HepG2 (cell line): ENCODE data around the gene UNG. TPM values are rescaled to one million over a fixed set of nuclear protein-coding genes. Genes with fewer than 3 reads are reported as not detected.

Experiments
- ATAC-seq: fragments of 200-7000 bp; cut with Tn5 transposase; 3 replicates; pipeline ENCODE4 v1.9.1; 2020; ENCODE audit warnings: mild to moderate bottlenecking, moderate library complexity
- BruUV-seq: library from RNA; stranded (reverse); fragments of 400-500 nt; replicated peaks from 2 replicates; lab custom pipeline; 2021; lab: Mats Ljungman, UMichigan
- CTCF ChIA-PET: fragments of 300-600 bp; formaldehyde crosslinking; extraction: SDS; loops from one replicate; lab custom pipeline; 2021; ENCODE audit warnings: low total read pairs, inconsistent platforms, low intra/inter-chr PET ratio; lab: Yijun Ruan, JAX
- POLR2A ChIA-PET: fragments of 350-600 bp; sonication (Branson Sonifier 250); formaldehyde crosslinking; loops from one replicate; lab custom pipeline; 2020; ENCODE audit warnings: antibody characterized with exemption, inconsistent platforms; lab: Yijun Ruan, JAX
- DNase-seq: peaks from one replicate; pipeline ENCODE4 v3.0.0-alpha.2; 2015; ENCODE audit warnings: low spot score
- FAIRE-seq: peaks from 3 replicates; lab custom pipeline; 2011; peaks lifted over from hg19 to GRCh38; lab: Jason Lieb, UNC
- H2AFZ ChIP-seq: one replicate; pipeline ENCODE4 v1.6.1; 2011; ENCODE audit warnings: low read length, inconsistent platforms
- H3K27ac ChIP-seq: fragments of 300-600 bp; 3 replicates; pipeline ENCODE4 v1.8.0; 2011; ENCODE audit warnings: mixed run types, mild to moderate bottlenecking, mixed read lengths, low read length, inconsistent platforms; ENCODE audit not compliant: insufficient read depth; ENCODE audit errors: extremely low read length
- H3K27me3 ChIP-seq, 2 experiments: fragments of 200-600 bp in 1 of 2; 2 replicates in 1 of 2; 3 replicates in 1 of 2; pipeline versions ENCODE4 v1.6.0 to v1.8.0; 2011; ENCODE audit warnings: low read length in 2 of 2, mild to moderate bottlenecking in 2 of 2, moderate library complexity in 2 of 2, inconsistent platforms in 1 of 2; ENCODE audit not compliant: insufficient read depth in 2 of 2, control insufficient read depth in 1 of 2
- H3K36me3 ChIP-seq, 2 experiments: fragments of 200-600 bp in 1 of 2; replicated peaks in 1 of 2; 2 replicates in 1 of 2; 3 replicates in 1 of 2; pipeline versions ENCODE4 v1.5.1 to v1.8.0; 2011; ENCODE audit warnings: low read length in 2 of 2, inconsistent platforms in 1 of 2; ENCODE audit not compliant: insufficient read depth in 2 of 2, control insufficient read depth in 1 of 2
- H3K4me1 ChIP-seq: 2 replicates; pipeline ENCODE4 v1.5.1; 2012; ENCODE audit warnings: low read length, inconsistent platforms; ENCODE audit not compliant: insufficient read depth
- H3K4me2 ChIP-seq: 2 replicates; pipeline ENCODE4 v1.6.0; 2011; ENCODE audit warnings: low read depth, low read length, inconsistent platforms
- H3K4me3 ChIP-seq, 3 experiments: fragments of 200-600 bp in 1 of 3; sonication (generic), shearing (Covaris generic) in 1 of 3; replicated peaks in 1 of 3; 2 replicates each; pipeline ENCODE4 v1.5.1; 2011 to 2016; ENCODE audit warnings: low read length in 3 of 3, inconsistent platforms in 2 of 3, low read depth in 2 of 3, mild to moderate bottlenecking in 2 of 3, control low read depth in 1 of 3, mixed read lengths in 1 of 3; ENCODE audit not compliant: insufficient read depth in 1 of 3
- H3K79me2 ChIP-seq: one replicate; pipeline ENCODE4 v1.6.1; 2011; ENCODE audit warnings: low read length, inconsistent platforms; ENCODE audit not compliant: insufficient read depth
- H3K9ac ChIP-seq: 2 replicates; pipeline ENCODE4 v1.6.0; 2011; ENCODE audit warnings: mild to moderate bottlenecking, low read depth, low read length, inconsistent platforms; ENCODE audit not compliant: insufficient read depth
- H3K9me3 ChIP-seq: 2 replicates; pipeline ENCODE4 v1.5.1; 2012; ENCODE audit warnings: mild to moderate bottlenecking, low read length
- H4K20me1 ChIP-seq: 2 replicates; pipeline ENCODE4 v1.6.0; 2011; ENCODE audit warnings: inconsistent platforms, mild to moderate bottlenecking, low read length, moderate library complexity; ENCODE audit not compliant: insufficient read depth
- KIAA2018 ChIP-seq: sonication (generic); formaldehyde crosslinking; IDR thresholded peaks from 2 replicates; pipeline ENCODE4 v1.5.0; 2020; ENCODE audit warnings: mild to moderate bottlenecking, missing genetic modification reagents, borderline replicate concordance
- NFAT5 ChIP-seq: sonication (generic); formaldehyde crosslinking; IDR thresholded peaks from 2 replicates; pipeline ENCODE4 v1.4.0; 2020; ENCODE audit warnings: missing genetic modification reagents
- ZKSCAN8 ChIP-seq: IDR thresholded peaks from 2 replicates; pipeline ENCODE4 v1.6.1; 2016; ENCODE audit warnings: borderline replicate concordance, missing genetic modification reagents, missing compliant biosample characterization
- ZMYM2 ChIP-seq: sonication (generic); formaldehyde crosslinking; IDR thresholded peaks from 2 replicates; pipeline ENCODE4 v1.8.0; 2022; ENCODE audit warnings: mild to moderate bottlenecking, missing genetic modification reagents
- ZNF3 ChIP-seq: IDR thresholded peaks from 2 replicates; pipeline ENCODE4 v1.7.0; 2017; ENCODE audit warnings: inconsistent platforms
- WGBS: methylation state at CpG from one replicate; pipeline ENCODE4 v1.1.6; 2017; ENCODE audit warnings: low lambda C conversion rate; 5-methylcytosine and 5-hydroxymethylcytosine counted together
- in situ Hi-C: cut with HindIII; loops from 2 replicates; pipeline ENCODE4 v1.10.0; 2017; ENCODE audit warnings: low pct_unique_long_range_greater_than_20kb; ENCODE audit not compliant: extremely low pct_ligation_motif_present
- intact Hi-C: fragments of 100-400 bp; cut with micrococcal nuclease; formaldehyde crosslinking; loops from one replicate; pipeline ENCODE4 v1.10.0; 2022; ENCODE audit not compliant: unreplicated experiment
- polyA plus RNA-seq, 8 experiments: library from polyadenylated mRNA; depleted of rRNA in 3 of 8; stranded (reverse) in 7 of 8; unstranded in 1 of 8; fragments of >200 nt; fragmentation: Illumina TruSeq in 4 of 8; extraction: Trizol in 4 of 8; gene quantifications; 2 replicates each; pipeline versions ENCODE4 v1.2.1 to v1.2.3, GENCODE V29; 2011 to 2016; ENCODE audit warnings: low read depth in 4 of 8, missing spikeins in 1 of 8, mixed read lengths in 1 of 8; ENCODE audit not compliant: insufficient read depth in 1 of 8
- total RNA-seq, 5 experiments: library from RNA; depleted of rRNA; stranded (reverse); fragments of >200 nt; fragmentation: Illumina TruSeq; extraction: Trizol; gene quantifications; 2 replicates each; pipeline ENCODE4 v1.2.3, GENCODE V29; 2016; ENCODE audit warnings: low read depth in 1 of 5

The UNG gene
- total and polyA plus RNA-seq, 2 of the 13 experiments (the other 11 are each of a cell fraction or from before 2014, with no cell fraction given) = 23.3 to 114 TPM

- no peak for TF ChIP-seq NFAT5 (CRISPR knock-in tag)
- no peak for TF ChIP-seq ZMYM2 (CRISPR knock-in tag)
Observed at GRCh38 chr12:109127533-109128242, 30.3 kb downstream of the UNG start (continued).

GRCh38 chr12:109130297-109131153 is 33.1 kb downstream of the UNG start:
- Histone ChIP-seq H2AFZ (no peak overlapping the region), H3K4me1 (no peaks in the 10 kb centered on the region)
- in situ Hi-C loops = loop anchor here (10.0 kb wide), 2 partner anchors 114 to 254 kb away; no protein-coding TSS in a partner anchor

More at GRCh38 chr12:109130297-109131153, 33.1 kb downstream of the UNG start:
- H3K4me2 ChIP-seq = no peak overlapping the region
- H3K9me3 ChIP-seq = no peaks in the 10 kb centered on the region
- no peaks in the 10 kb centered on the region for H3K27me3 ChIP-seq
- WGBS = 87% methylated on average over 11 of the region's 15 CpGs
- intact Hi-C loops = no loop called here
- POLR2A ChIA-PET = no interaction called here
- TF ChIP-seq ZKSCAN8 (CRISPR knock-in tag) (no peak), KIAA2018 (CRISPR knock-in tag) (no peak), ZNF3 (CRISPR knock-in tag) (no peak)
- TF ChIP-seq, all 625 proteins: peak for 0
- Histone ChIP-seq H3K4me3 (no peak overlapping the region), H3K36me3 (0 out of 5 replicates have a peak, but pooled peaks cover 0 to 1% of the 10 kb centered on the region in 2 experiments), H3K27ac (no peak overlapping the region), H3K9ac (no peak overlapping the region), H3K79me2 (no peaks in the 10 kb centered on the region), H4K20me1 (no peaks in the 10 kb centered on the region)
- no peak for ATAC-seq
- BruUV-seq = no TSS peak
- CTCF ChIA-PET = no interaction called here
- no peak for FAIRE-seq
- no peak for DNase-seq
